HG03469 (cell line): Measurements from ENCODE around the gene SUZ12.
"Not testable (repeated sequence)": the region's sequence is repeated elsewhere in the genome, so short reads cannot be mapped to it uniquely, and the experiment has no call there.

ENCODE experiments used
- ATAC-seq: cut with Tn5 transposase; IDR thresholded peaks from one replicate; pipeline ENCODE4 v1.9.1; 2021; ENCODE audit warnings: mild to moderate bottlenecking, moderate library complexity, moderate number of reproducible peaks; ENCODE audit not compliant: unreplicated experiment

Gene SUZ12

DNA sequence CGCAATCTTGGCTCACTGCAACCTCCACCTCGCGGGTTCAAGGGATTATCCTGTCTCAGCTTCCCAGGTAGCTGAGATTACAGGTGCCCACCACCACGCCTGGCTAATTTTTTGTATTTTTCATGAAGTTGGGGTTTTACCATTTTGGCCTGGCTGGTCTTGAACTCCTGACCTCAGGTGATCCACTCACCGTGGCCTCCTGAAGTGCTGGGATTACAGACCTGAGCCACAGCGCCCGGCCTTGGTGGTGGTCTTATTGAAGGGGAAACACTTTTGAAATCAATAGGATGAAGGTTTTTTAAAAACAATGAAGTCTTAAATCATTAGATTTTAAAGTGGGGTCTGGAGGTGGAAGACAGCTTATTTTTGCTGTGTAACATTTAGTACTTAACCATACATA lies 5.6 kb downstream of the SUZ12 start:
- ATAC-seq, result not testable (repeated sequence)

GRCh38 chr17:31951953-31952352 lies 15.1 kb downstream of the SUZ12 start:
- ATAC-seq, result not testable (repeated sequence)

- not testable (repeated sequence) for ATAC-seq
Measured at GRCh38 chr17:31964131-31964530, 27.3 kb downstream of the SUZ12 start.

GRCh38 chr17:31967648-31968047 lies 30.8 kb downstream of the SUZ12 start:
- no peak for ATAC-seq

- not testable (repeated sequence) for ATAC-seq
Measured at GRCh38 chr17:31970416-31970815, 33.6 kb downstream of the SUZ12 start.

DNA sequence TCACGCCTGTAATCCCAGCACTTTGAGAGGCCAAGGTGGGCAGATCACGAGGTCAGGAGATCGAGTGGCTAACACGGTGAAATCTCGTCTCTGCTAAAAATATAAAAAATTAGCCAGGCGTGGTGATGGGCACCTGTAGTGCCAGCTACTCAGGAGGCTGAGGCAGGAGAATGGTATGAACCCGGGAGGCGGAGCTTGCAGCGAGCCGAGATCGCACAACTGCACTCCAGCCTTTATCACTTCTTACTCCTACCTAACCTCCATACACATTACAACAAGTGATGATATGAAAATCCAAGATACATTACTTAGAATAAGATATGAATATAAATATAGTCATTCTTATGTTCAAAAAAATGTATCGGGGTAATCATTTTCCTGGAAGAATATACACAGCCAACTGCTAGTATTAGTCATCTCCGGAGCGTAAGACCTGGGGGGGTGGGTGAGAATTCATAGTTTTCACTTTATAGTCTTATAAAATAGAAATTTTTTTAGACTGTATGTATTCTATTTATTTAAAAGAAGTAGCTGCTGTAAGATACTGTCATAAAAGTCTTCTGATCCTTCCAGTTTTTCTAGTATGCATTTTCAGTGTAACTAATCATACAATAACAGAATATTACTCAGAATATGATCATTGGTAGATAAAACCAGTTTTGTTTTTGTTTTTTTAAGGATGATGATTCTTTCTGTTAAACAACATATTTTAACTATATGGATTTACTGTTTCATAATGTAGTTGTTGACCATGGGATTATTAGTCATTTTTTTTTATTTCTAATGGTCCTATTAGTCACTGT lies 37.7 kb downstream of the SUZ12 start:
- ATAC-seq, result not testable (repeated sequence)

DNA sequence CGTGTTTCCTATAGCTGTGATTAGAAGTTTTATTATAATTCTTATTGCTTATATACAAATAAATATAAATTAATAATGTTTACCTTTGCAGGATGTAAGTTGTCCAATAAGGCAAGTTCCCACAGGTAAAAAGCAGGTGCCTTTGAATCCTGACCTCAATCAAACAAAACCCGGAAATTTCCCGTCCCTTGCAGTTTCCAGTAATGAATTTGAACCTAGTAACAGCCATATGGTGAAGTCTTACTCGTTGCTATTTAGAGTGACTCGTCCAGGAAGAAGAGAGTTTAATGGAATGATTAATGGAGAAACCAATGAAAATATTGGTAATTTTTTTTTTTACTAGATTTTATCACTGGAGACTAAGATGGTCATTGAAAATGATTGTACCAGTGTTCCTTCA lies 38.6 kb downstream of the SUZ12 start:
- ATAC-seq, result not testable (repeated sequence)

- not testable (repeated sequence) for ATAC-seq
Measured at GRCh38 chr17:31991821-31992220, 55.0 kb downstream of the SUZ12 start.

- ATAC-seq, result no peak
Measured at GRCh38 chr17:31997005-31997404, 60.2 kb downstream of the SUZ12 start.

GRCh38 chr17:32006957-32007462 lies 70.2 kb downstream of the SUZ12 start, which contains the start of gene LRRC37B:
Gene LRRC37B (plus strand): TSS chr17:32007383. CDS start chr17:32021393, 14,010 bp downstream.
- ATAC-seq, result no peak

DNA sequence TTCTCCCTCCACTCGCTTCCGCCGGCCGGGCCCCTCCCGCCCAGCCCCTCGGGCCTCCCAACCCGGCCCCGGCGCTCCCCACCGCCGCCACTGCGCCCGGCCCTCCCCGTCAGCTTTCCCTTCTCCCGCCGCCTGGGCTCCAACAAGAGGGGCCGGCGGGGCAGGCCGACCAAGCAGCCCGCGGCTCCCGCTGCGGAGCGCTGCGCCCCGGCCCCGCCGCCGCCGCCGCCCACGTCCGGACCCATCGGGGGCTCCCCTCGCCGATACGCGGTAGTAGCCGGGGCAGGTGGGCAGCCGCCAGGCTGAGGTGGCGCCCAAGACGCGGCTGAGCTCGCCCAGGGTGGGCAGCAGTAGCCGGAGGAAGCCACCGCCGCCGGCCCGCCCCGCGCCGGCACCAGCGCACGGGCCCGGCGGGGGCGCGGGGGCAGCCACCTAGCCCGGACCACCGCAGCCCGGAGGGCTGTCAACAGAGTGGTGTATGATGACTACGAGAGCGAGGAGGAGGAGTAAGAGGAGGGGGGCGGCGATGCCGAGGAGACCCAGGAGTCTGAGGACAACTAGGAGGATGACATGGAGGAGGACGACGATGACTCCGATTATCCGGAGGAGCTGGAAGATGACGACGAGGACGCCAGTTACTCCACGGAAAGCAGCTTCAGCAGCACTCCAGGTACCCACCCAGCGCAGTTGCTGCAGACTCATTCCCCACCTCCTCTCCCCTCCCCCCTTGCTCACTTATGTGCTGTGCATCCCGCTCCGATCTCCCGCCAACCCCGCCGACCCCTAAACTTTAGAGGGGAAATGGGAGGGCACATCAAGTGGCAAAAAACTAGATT lies 70.9 kb downstream of the SUZ12 start:
- no peak for ATAC-seq

- ATAC-seq, result no peak
Measured at GRCh38 chr17:32009262-32009542, 72.4 kb downstream of the SUZ12 start.

DNA sequence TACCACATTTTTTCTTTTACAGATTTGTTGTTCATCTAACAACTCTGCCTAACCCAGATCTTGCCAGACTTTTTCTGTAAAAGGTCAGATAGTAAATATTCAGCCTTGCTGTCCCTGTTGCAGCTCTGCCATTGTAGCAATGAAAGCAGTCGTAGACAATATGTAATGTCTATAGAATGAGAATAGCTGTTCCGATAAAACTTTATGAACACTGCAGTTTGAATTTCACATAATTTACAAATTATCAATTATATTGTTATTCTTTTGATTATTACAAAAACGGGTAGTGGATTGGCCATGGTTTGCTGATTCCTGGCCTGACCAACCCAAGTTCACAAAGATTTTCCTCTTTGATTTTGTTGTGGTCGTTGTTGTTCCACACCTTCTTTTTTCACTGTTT lies 73.3 kb downstream of the SUZ12 start:
- no peak for ATAC-seq

- no peak for ATAC-seq
Measured at GRCh38 chr17:32015245-32016013, 78.6 kb downstream of the SUZ12 start.

DNA sequence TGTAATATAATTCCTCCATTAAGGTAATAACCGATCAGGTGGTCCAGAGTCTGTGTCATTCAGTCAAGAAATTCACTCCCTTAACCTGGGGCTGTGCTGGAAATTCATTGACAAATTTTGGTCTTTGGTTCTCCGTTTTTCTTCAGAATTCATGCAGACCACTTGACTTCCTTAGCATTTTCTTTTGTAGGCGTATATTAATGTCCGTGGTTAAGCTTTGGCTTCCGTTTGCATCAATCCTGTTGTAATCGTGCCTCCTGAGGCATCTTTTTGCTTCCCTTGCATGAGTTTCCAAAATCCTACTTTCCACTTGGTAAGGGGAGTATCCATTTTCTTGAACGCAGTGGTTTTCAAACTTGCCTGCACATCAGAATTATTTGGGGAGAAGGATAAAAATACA lies 79.4 kb downstream of the SUZ12 start:
- no peak for ATAC-seq

- no peak for ATAC-seq
Measured at GRCh38 chr17:32019228-32019627, 82.4 kb downstream of the SUZ12 start.

- no peak for ATAC-seq
Measured at GRCh38 chr17:32020943-32021614, 84.3 kb downstream of the SUZ12 start.

DNA sequence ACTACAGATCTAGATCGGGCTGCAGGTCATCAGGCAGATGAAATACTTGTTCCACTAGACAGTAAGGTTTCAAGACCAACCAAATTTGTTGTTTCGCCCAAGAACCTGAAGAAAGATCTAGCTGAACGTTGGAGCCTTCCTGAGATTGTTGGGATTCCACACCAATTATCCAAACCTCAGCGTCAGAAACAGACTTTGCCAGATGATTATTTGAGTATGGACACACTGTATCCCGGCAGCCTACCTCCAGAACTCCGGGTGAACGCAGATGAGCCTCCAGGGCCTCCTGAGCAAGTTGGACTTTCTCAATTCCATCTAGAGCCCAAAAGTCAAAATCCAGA lies 84.8 kb downstream of the SUZ12 start:
- no peak for ATAC-seq

DNA sequence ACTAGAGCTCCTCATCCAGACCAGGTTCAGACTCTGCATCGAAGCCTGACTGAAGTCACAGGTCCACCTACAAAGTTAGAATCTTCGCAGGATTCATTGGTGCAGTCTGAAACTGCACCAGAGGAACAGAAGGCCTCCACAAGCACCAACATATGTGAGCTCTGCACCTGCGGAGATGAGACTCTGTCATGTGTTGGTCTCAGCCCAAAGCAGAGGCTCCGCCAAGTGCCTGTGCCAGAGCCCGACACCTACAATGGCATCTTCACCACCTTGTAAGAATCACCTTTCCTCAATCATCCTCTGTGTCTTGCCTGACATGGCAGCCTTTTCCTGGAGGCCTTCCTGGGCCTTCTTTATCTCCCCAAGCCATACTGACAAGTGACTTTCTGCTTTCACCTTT lies 85.7 kb downstream of the SUZ12 start:
- not testable (repeated sequence) for ATAC-seq

DNA sequence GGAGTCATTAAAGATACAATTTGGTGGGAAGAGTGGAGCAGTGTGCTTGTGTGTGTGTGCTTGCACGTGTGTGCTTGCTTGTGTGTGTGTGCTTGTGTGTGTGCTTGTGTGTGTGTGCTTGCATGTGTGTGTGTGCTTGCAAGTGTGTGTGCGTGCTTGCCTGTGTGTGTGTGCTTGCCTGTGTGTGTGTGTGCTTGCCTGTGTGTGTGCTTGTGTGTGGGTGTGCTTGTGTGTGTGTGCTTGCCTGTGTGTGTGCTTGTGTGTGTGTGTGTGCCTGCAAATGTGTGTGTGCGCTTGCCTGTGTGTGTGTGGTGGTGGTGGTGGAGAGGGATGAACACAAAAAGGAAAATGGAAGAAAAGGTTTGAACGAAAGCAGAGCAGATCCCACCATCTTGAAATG lies 90.5 kb downstream of the SUZ12 start:
- ATAC-seq, result not testable (repeated sequence)

DNA sequence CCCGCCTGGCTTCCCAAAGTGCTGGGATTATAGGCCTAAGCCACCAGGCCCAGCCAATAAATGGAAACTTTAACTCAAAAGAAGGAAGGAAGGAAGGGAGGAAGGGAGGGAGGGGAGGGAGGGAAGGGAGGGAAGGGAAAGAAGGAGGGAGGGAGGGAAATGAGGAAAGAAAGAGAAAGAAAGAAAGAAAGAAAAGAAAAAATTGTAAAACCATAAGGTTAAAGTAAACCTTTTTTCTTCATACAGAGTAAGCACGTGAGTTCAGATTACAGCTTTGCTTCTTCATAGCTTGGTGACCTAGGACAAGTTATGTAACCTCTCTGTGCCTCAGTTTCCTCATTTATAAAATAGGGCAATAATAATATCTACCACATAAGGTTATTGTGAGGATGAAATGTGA lies 96.4 kb downstream of the SUZ12 start:
- no peak for ATAC-seq
